Neuronal stem cell (in vitro differentiated cells): ENCODE data around the gene NR3C2.

Experiments
- DNase-seq: peaks from one replicate; pipeline ENCODE4 v3.0.0-alpha.2; 2013; ENCODE audit warnings: low spot score
- H2AFZ ChIP-seq: one replicate; pipeline ENCODE4 v1.6.1; 2013; ENCODE audit warnings: mild to moderate bottlenecking, low read length, inconsistent platforms
- H2AK5ac ChIP-seq: 2 replicates; pipeline ENCODE4 v1.6.1; 2013; ENCODE audit warnings: low read depth, mild to moderate bottlenecking, inconsistent platforms, low read length, moderate library complexity, mixed read lengths
- H2BK120ac ChIP-seq: 2 replicates; pipeline ENCODE4 v1.6.1; 2013; ENCODE audit warnings: low read depth, mild to moderate bottlenecking, inconsistent platforms, low read length, moderate library complexity, mixed read lengths
- H2BK12ac ChIP-seq: one replicate; pipeline ENCODE4 v1.6.1; 2013; ENCODE audit warnings: low read length, inconsistent platforms
- H2BK15ac ChIP-seq: 2 replicates; pipeline ENCODE4 v1.6.1; 2013; ENCODE audit warnings: mild to moderate bottlenecking, low read length, inconsistent platforms, mixed read lengths
- H2BK5ac ChIP-seq: one replicate; pipeline ENCODE4 v1.6.1; 2013; ENCODE audit warnings: inconsistent platforms, mild to moderate bottlenecking, low read length, moderate library complexity
- H3K14ac ChIP-seq: one replicate; pipeline ENCODE4 v1.6.1; 2013; ENCODE audit warnings: low read length, inconsistent platforms
- H3K18ac ChIP-seq: 2 replicates; pipeline ENCODE4 v1.6.1; 2013; ENCODE audit warnings: low read length, inconsistent platforms
- H3K23ac ChIP-seq: 2 replicates; pipeline ENCODE4 v1.6.1; 2013; ENCODE audit warnings: low read depth, mild to moderate bottlenecking, mixed read lengths, low read length, inconsistent platforms; ENCODE audit not compliant: poor library complexity
- H3K27ac ChIP-seq: replicated peaks from 3 replicates; pipeline ENCODE4 v1.5.1; 2013; ENCODE audit warnings: low read length, inconsistent platforms
- H3K27me3 ChIP-seq, 3 experiments: 2 replicates each; pipeline ENCODE4 v1.6.1; 2013; ENCODE audit warnings: low read length in 3 of 3, mild to moderate bottlenecking in 2 of 3, inconsistent platforms in 1 of 3, low read depth in 1 of 3, mixed read lengths in 1 of 3, moderate library complexity in 1 of 3; ENCODE audit not compliant: control insufficient read depth in 3 of 3, insufficient read depth in 3 of 3
- H3K36me3 ChIP-seq, 2 donors: replicated peaks in 1 of 2; 2 replicates each; pipeline ENCODE4 v1.6.1; 2013; ENCODE audit warnings: low read length in 2 of 2; ENCODE audit not compliant: control insufficient read depth in 2 of 2, insufficient read depth in 2 of 2
- H3K4ac ChIP-seq: 2 replicates; pipeline ENCODE4 v1.6.1; 2013; ENCODE audit warnings: inconsistent platforms, mild to moderate bottlenecking, low read length, moderate library complexity
- H3K4me1 ChIP-seq, 2 donors: 1 replicate in 1 of 2; 2 replicates in 1 of 2; pipeline ENCODE4 v1.6.1; 2013; ENCODE audit warnings: low read length in 2 of 2, low read depth in 1 of 2; ENCODE audit not compliant: control insufficient read depth in 2 of 2, insufficient read depth in 1 of 2
- H3K4me2 ChIP-seq: one replicate; pipeline ENCODE4 v1.6.1; 2013; ENCODE audit warnings: mild to moderate bottlenecking, low read length, inconsistent platforms; ENCODE audit not compliant: insufficient read depth, poor library complexity, severe bottlenecking
- H3K4me3 ChIP-seq, 2 donors: 2 replicates each; pipeline ENCODE4 v1.5.1; 2013; ENCODE audit warnings: low read length in 2 of 2, mild to moderate bottlenecking in 2 of 2, inconsistent platforms in 1 of 2, moderate library complexity in 1 of 2
- H3K79me1 ChIP-seq: one replicate; pipeline ENCODE4 v1.6.1; 2013; ENCODE audit warnings: low read depth, mild to moderate bottlenecking, inconsistent platforms, low read length, moderate library complexity
- H3K9ac ChIP-seq: one replicate; pipeline ENCODE4 v1.6.1; 2013; ENCODE audit warnings: mild to moderate bottlenecking, low read depth, low read length, inconsistent platforms; ENCODE audit not compliant: poor library complexity
- H3K9me3 ChIP-seq, 2 donors: replicated peaks in 1 of 2; 2 replicates each; pipeline versions ENCODE3 to v1.6.1; 2013; ENCODE audit warnings: low read length in 2 of 2, mild to moderate bottlenecking in 2 of 2, inconsistent platforms in 1 of 2, low read depth in 1 of 2, mixed read lengths in 1 of 2, moderate library complexity in 1 of 2; ENCODE audit not compliant: control insufficient read depth in 2 of 2, insufficient read depth in 1 of 2
- H4K8ac ChIP-seq: one replicate; pipeline ENCODE4 v1.6.1; 2013; ENCODE audit warnings: low read depth, mild to moderate bottlenecking, inconsistent platforms, low read length, moderate library complexity
- H4K91ac ChIP-seq: one replicate; pipeline ENCODE4 v1.6.1; 2013; ENCODE audit warnings: low read length, low read depth, mild to moderate bottlenecking, inconsistent platforms; ENCODE audit not compliant: poor library complexity
- WGBS, 2 donors: extraction: QIAGEN DNeasy Blood & Tissue Kit; methylation state at CpG; one replicate each; pipeline ENCODE4 v1.1.7; 2013; ENCODE audit warnings: missing lambda C conversion rate in 2 of 2, mixed read lengths in 1 of 2; ENCODE audit not compliant: insufficient read length in 2 of 2, insufficient replicate concordance in 1 of 2; ENCODE audit errors: extremely low coverage in 2 of 2; 5-methylcytosine and 5-hydroxymethylcytosine counted together

The NR3C2 gene

GRCh38 chr4:148162519-148162918, 279.7 kb downstream of the NR3C2 start:
- WGBS, 2 donors: no CpG with 5 or more reads among the region's 5 CpGs
- H3K36me3 ChIP-seq: no peaks in the 10 kb centered on the region
- H3K27ac ChIP-seq: no peak overlapping the region

DNA sequence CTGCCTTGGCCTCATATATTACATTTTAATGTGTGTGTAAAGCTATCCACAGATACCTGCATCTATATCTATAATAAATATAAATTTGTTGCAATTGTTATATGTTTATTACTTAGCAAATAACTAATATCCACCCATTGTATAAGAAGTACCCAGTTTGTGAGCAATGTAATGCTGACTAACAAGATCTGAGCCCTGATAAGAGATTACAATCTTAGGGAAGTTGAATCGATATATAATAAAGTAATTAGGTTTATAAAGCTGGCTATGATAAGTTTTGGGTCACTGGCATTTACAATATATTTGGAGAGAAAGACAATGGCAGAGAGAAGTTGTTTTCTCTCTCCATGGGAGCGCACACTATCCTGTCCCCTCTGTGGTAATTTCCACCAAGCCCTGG, 280.6 kb downstream of the NR3C2 start:
- no peak overlapping the region for H3K18ac ChIP-seq
- H3K4me1 ChIP-seq: peaks cover 0 to 1% of the 10 kb centered on the region in 2 donors
- no peaks in the 10 kb centered on the region for H3K36me3 ChIP-seq
- H3K14ac ChIP-seq: no peak overlapping the region
- DNase-seq: no peak
- no peaks in the 10 kb centered on the region for H3K27me3 ChIP-seq
- no peak overlapping the region for H2AK5ac ChIP-seq
- no peak overlapping the region for H3K4me2 ChIP-seq
- H3K23ac ChIP-seq: no peak overlapping the region
- H3K4me3 ChIP-seq: no peak overlapping the region
- H2BK120ac ChIP-seq: no peak overlapping the region
- H3K9ac ChIP-seq: no peak overlapping the region
- no peaks in the 10 kb centered on the region for H3K79me1 ChIP-seq
- no peak overlapping the region for H2BK12ac ChIP-seq
- WGBS, 2 donors: no CpG with 5 or more reads among the region's 2 CpGs
- H3K9me3 ChIP-seq: no peaks in the 10 kb centered on the region
- no peak overlapping the region for H2AFZ ChIP-seq
- H4K91ac ChIP-seq: no peak overlapping the region
- H3K27ac ChIP-seq: no peak overlapping the region
- no peak overlapping the region for H3K4ac ChIP-seq
- H2BK5ac ChIP-seq: no peak overlapping the region
- H2BK15ac ChIP-seq: no peak overlapping the region
- no peak overlapping the region for H4K8ac ChIP-seq

More at GRCh38 chr4:148162519-148162918, 279.7 kb downstream of the NR3C2 start:
- Histone ChIP-seq H3K27me3 (no peaks in the 10 kb centered on the region), H3K14ac (no peak overlapping the region), H2BK5ac (no peak overlapping the region), H2AK5ac (no peak overlapping the region), H3K9ac (no peak overlapping the region), H3K4me3 (no peak overlapping the region), H4K91ac (no peak overlapping the region), H2AFZ (no peak overlapping the region), H3K4me2 (no peak overlapping the region), H3K23ac (no peak overlapping the region), H3K18ac (no peak overlapping the region), H3K79me1 (no peaks in the 10 kb centered on the region), H2BK120ac (no peak overlapping the region), H3K4me1 (peaks cover 0 to 1% of the 10 kb centered on the region in 2 donors), H3K4ac (no peak overlapping the region), H3K9me3 (no peaks in the 10 kb centered on the region), H4K8ac (no peak overlapping the region), H2BK12ac (no peak overlapping the region), H2BK15ac (no peak overlapping the region)
- DNase-seq: no peak

DNA sequence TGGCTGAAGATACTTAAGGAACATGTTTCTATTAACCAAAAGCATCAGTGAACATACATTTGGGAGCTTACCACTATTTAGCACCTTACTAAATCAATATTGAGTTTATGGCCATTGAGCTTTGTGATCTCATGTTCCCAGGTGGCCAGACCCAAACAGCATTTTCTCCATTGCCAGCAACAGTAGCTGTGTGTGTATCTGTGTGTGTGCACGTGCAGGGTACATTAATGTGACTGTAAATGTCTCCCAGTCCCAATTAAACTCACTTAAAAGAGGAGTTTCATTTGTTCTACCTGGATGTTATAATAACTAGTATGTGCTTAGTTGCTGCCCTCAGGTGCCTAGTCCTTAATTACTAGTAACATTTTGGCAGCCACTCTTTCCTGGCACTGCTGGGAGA, 282.4 kb downstream of the NR3C2 start:
- Histone ChIP-seq H2AFZ (no peak overlapping the region), H3K4ac (no peak overlapping the region), H4K91ac (no peak overlapping the region), H3K79me1 (no peaks in the 10 kb centered on the region), H3K36me3 (no peaks in the 10 kb centered on the region), H3K18ac (no peak overlapping the region), H2BK120ac (no peak overlapping the region), H3K4me3 (no peak overlapping the region), H3K23ac (no peak overlapping the region), H4K8ac (no peak overlapping the region), H2AK5ac (no peak overlapping the region), H3K9ac (no peak overlapping the region), H2BK15ac (no peak overlapping the region), H3K14ac (no peak overlapping the region), H3K27ac (no peak overlapping the region), H3K4me1 (peaks cover 0 to 1% of the 10 kb centered on the region in 2 donors), H2BK12ac (no peak overlapping the region), H2BK5ac (no peak overlapping the region), H3K27me3 (no peaks in the 10 kb centered on the region), H3K4me2 (no peak overlapping the region), H3K9me3 (no peaks in the 10 kb centered on the region)
- WGBS, 2 donors: no CpG with 5 or more reads among the region's 1 CpG
- DNase-seq: no peak

DNA sequence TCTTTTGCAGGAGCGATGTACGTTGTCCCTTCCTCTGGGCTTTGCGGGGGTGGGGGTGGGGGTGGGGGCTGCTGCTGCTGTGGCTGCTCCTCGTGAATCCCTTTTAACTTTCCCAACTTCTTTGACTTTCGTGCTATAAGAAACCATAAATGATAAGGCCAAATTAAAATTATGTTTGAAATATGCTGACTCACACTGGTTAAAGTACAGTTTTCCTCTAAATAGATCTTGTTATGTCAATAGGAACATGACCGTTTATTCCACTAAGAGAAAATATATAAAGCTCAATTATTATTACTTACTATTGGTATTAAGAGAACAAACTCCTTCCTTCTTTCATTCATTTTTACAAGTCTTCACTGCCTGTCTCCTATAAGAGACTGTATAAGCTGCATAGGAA, 287.4 kb downstream of the NR3C2 start:
- H3K4me2 ChIP-seq: no peak overlapping the region
- no peak overlapping the region for H3K4ac ChIP-seq
- no peak overlapping the region for H3K4me3 ChIP-seq
- no peaks in the 10 kb centered on the region for H3K79me1 ChIP-seq
- H3K14ac ChIP-seq: no peak overlapping the region
- H2AFZ ChIP-seq: no peak overlapping the region
- no peaks in the 10 kb centered on the region for H3K4me1 ChIP-seq
- H2BK15ac ChIP-seq: no peak overlapping the region
- no peaks in the 10 kb centered on the region for H3K36me3 ChIP-seq
- H4K91ac ChIP-seq: no peak overlapping the region
- no peak for DNase-seq
- no peak overlapping the region for H3K27ac ChIP-seq
- H4K8ac ChIP-seq: no peak overlapping the region
- no peak overlapping the region for H3K23ac ChIP-seq
- H2BK5ac ChIP-seq: no peak overlapping the region
- H3K9me3 ChIP-seq: no peaks in the 10 kb centered on the region
- WGBS, 2 donors: no CpG with 5 or more reads among the region's 6 CpGs
- H2BK120ac ChIP-seq: no peak overlapping the region
- H3K27me3 ChIP-seq: no peaks in the 10 kb centered on the region
- H3K18ac ChIP-seq: no peak overlapping the region
- no peak overlapping the region for H2AK5ac ChIP-seq
- H3K9ac ChIP-seq: no peak overlapping the region
- no peak overlapping the region for H2BK12ac ChIP-seq
